A172 (cell line): ENCODE data around the gene SLC39A8. TPM values are rescaled to one million over a fixed set of nuclear protein-coding genes. Genes with fewer than 3 reads are reported as not detected.
"Not testable (repeated sequence)": the region's sequence is repeated elsewhere in the genome, so short reads cannot be mapped to it uniquely, and the experiment has no call there.

Experiments used
- DNase-seq: peaks from one replicate; pipeline ENCODE4 v3.0.0-alpha.2; 2015; ENCODE audit warnings: low spot score
- total RNA-seq: library from RNA; depleted of rRNA; stranded (reverse); fragments of >200 nt; shearing (Covaris generic); gene quantifications from 2 replicates; pipeline ENCODE4 v1.2.3, GENCODE V29; 2014

SLC39A8 gene
- total RNA-seq, 1 experiment from 2014 or later: 24.1 TPM

GRCh38 chr4:102299354-102300107 is 45.8 kb downstream of the SLC39A8 start:
- DNase-seq: peak; percentile 62

- no peak for DNase-seq
Observed at GRCh38 chr4:102298716-102299115, 46.6 kb downstream of the SLC39A8 start.

GRCh38 chr4:102295153-102295862 is 50.0 kb downstream of the SLC39A8 start:
- DNase-seq: no peak

- DNase-seq: no peak
Observed at GRCh38 chr4:102288497-102288896, 56.8 kb downstream of the SLC39A8 start.

GRCh38 chr4:102285831-102286230 is 59.5 kb downstream of the SLC39A8 start:
- no peak for DNase-seq

- DNase-seq: no peak
Observed at GRCh38 chr4:102281171-102281839, 64.0 kb downstream of the SLC39A8 start.

GRCh38 chr4:102273317-102273716 is 72.0 kb downstream of the SLC39A8 start:
- not testable (repeated sequence) for DNase-seq

- DNase-seq: no peak
Observed at GRCh38 chr4:102272318-102272717, 73.0 kb downstream of the SLC39A8 start.

- DNase-seq: no peak
Observed at GRCh38 chr4:102268355-102268754, 76.9 kb downstream of the SLC39A8 start.

- DNase-seq: peak; percentile 62
Observed at GRCh38 chr4:102263024-102263787, 82.1 kb downstream of the SLC39A8 start.

GRCh38 chr4:102259702-102260101 is 85.6 kb downstream of the SLC39A8 start:
- DNase-seq: no peak

- peak; percentile 25 for DNase-seq
Observed at GRCh38 chr4:102259081-102259480, 86.2 kb downstream of the SLC39A8 start.

GRCh38 chr4:102256321-102256720 is 89.0 kb downstream of the SLC39A8 start:
- DNase-seq: no peak

- no peak for DNase-seq
Observed at GRCh38 chr4:102253860-102254259, 91.4 kb downstream of the SLC39A8 start.

- no peak for DNase-seq
Observed at GRCh38 chr4:102252171-102252570, 93.1 kb downstream of the SLC39A8 start.

GRCh38 chr4:102250341-102250740 is 94.9 kb downstream of the SLC39A8 start:
- no peak for DNase-seq

- peak; percentile 4 for DNase-seq
Observed at GRCh38 chr4:102247041-102247440, 98.2 kb downstream of the SLC39A8 start.

GRCh38 chr4:102246416-102246815 is 98.9 kb downstream of the SLC39A8 start:
- no peak for DNase-seq

- no peak for DNase-seq
Observed at GRCh38 chr4:102244878-102245535, 100.3 kb downstream of the SLC39A8 start.

GRCh38 chr4:102243296-102243695 is 102.0 kb downstream of the SLC39A8 start:
- not testable (repeated sequence) for DNase-seq

GRCh38 chr4:102234243-102234838 is 110.9 kb downstream of the SLC39A8 start:
- no peak for DNase-seq
